Measurements from ENCODE around the gene FUS. TPM values are rescaled to one million over a fixed set of nuclear protein-coding genes. Genes with fewer than 3 reads are reported as not detected.

The FUS gene
- polyA plus RNA-seq, 1 donor (not counting 4 experiments of a cell fraction or from before 2014, with no cell fraction given) = 199 TPM

DNA sequence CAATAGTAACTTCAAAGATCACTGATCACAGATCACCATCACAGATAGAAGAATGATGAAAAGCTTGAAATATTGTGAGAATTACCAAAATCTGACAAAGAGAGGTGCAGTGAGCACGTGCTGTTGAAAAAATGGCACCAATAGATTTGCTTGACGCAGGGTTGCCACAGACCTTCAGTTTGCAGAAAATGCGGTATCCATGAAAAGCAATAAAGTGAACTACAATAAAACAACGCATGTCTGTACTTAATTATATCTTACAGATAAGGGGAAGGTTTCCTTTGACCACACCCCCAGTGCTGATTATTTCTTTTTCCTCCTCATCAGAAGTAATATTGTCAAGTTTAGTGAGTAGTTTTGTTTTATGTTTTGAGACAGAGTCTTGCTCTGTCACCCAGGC is 58.1 kb downstream of the FUS start:
- Histone ChIP-seq H3K9me3 (ENCODE audit: control insufficient read depth, low read depth, low read length) (no peaks in the 10 kb centered on the region), H2AFZ (ENCODE audit: control insufficient read depth, low read length) (no peak overlapping the region), H3K27me3 (ENCODE audit: control insufficient read depth, extremely low read depth, insufficient read depth, low read length) (peaks cover 4% of the 10 kb centered on the region), H3K4me2 (ENCODE audit: control insufficient read depth, extremely low read depth, insufficient read depth, low read depth, low read length) (no peak overlapping the region), H3K4me1 (ENCODE audit: control insufficient read depth, extremely low read depth, insufficient read depth, low read length) (no peaks in the 10 kb centered on the region), H3K79me2 (ENCODE audit: control insufficient read depth, insufficient read depth, low read length) (no peaks in the 10 kb centered on the region), H3K4me3 (ENCODE audit: control insufficient read depth in 2 of 3, extremely low read depth in 1 of 3, insufficient read depth in 2 of 3, low read depth in 1 of 3, low read length in 3 of 3) (no peak overlapping the region), H3K9me1 (ENCODE audit: control insufficient read depth, extremely low read depth, insufficient read depth, low read length) (no peaks in the 10 kb centered on the region), H3K36me3 (ENCODE audit: control insufficient read depth in 2 of 2, extremely low read depth in 1 of 2, insufficient read depth in 2 of 2, low read length in 2 of 2) (no peaks in the 10 kb centered on the region), H3K27ac (ENCODE audit: control insufficient read depth, insufficient read depth, low read length) (no peak overlapping the region), H4K20me1 (ENCODE audit: control insufficient read depth, extremely low read depth, insufficient read depth, low read length) (no peaks in the 10 kb centered on the region), H3K9ac (ENCODE audit: control insufficient read depth, extremely low read depth, insufficient read depth, low read length) (no peak overlapping the region)
- DNase-seq (ENCODE audit: low read depth, low spot score) (no peak), FAIRE-seq (no peak)
- dilution Hi-C loops (cut with MboI; ENCODE audit: extremely low pct_ligation_motif_present, low sequenced_read_pairs) = no loop called here
- TF ChIP-seq EZH2 (IDR thresholded peaks at IDR 0.05; ENCODE audit: low read length) = no peak
- TF ChIP-seq, protein P1, sequence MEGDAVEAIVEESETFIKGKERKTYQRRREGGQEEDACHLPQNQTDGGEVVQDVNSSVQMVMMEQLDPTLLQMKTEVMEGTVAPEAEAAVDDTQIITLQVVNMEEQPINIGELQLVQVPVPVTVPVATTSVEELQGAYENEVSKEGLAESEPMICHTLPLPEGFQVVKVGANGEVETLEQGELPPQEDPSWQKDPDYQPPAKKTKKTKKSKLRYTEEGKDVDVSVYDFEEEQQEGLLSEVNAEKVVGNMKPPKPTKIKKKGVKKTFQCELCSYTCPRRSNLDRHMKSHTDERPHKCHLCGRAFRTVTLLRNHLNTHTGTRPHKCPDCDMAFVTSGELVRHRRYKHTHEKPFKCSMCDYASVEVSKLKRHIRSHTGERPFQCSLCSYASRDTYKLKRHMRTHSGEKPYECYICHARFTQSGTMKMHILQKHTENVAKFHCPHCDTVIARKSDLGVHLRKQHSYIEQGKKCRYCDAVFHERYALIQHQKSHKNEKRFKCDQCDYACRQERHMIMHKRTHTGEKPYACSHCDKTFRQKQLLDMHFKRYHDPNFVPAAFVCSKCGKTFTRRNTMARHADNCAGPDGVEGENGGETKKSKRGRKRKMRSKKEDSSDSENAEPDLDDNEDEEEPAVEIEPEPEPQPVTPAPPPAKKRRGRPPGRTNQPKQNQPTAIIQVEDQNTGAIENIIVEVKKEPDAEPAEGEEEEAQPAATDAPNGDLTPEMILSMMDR (optimal IDR thresholded peaks at IDR 0.05 in 1 of 3, IDR thresholded peaks at IDR 0.05 in 1 of 3, conservative IDR thresholded peaks at IDR 0.05 in 1 of 3; ENCODE audit: extremely low read depth in 1 of 3, insufficient read depth in 2 of 3, low read length in 3 of 3) = no peak

Small RNA genes within 50 kb of the gene (small RNA-seq; reads per million reads assigned to genes)
- 0 reads per million in 3 experiments for gene AC009088.4 (ENCODE audit: insufficient read length in 3 of 3, low read depth in 3 of 3, low replicate concordance in 1 of 3)
- 0 to 0.07 (median 0) reads per million in 3 experiments for gene NDUFA3P6 (ENCODE audit: insufficient read length in 3 of 3, low read depth in 3 of 3, low replicate concordance in 1 of 3)

Other genes with a start within 250 kb of the FUS start
- gene ORAI3, start 231.1 kb upstream of the FUS start, polyA plus RNA-seq = 8.1 to 12.7 TPM (median 10.8 TPM) in 3 replicates
- gene SETD1A, start 222.4 kb upstream of the FUS start, polyA plus RNA-seq = 0.94 to 3.7 TPM (median 1.1 TPM) in 3 replicates
- gene HSD3B7, start 194.9 kb upstream of the FUS start, polyA plus RNA-seq = 2.0 to 3.5 TPM (median 2.4 TPM) in 3 replicates
- gene STX1B, start 169.5 kb upstream of the FUS start, polyA plus RNA-seq = 0.34 to 0.55 TPM (median 0.50 TPM) in 3 replicates
- gene STX4, start 146.6 kb upstream of the FUS start, polyA plus RNA-seq = 43.6 to 51.1 TPM (median 48.3 TPM) in 3 replicates
- 5.5 to 9.4 TPM (median 8.3 TPM) in 3 replicates for gene ZNF668, start 105.9 kb upstream of the FUS start, polyA plus RNA-seq
- 2.5 to 4.3 TPM (median 2.7 TPM) in 3 replicates for gene ZNF646, start 105.7 kb upstream of the FUS start, polyA plus RNA-seq
- gene PRSS53, start 91.2 kb upstream of the FUS start, polyA plus RNA-seq = 0.50 to 1.2 TPM (median 0.97 TPM) in 3 replicates
- 73.6 to 118 TPM (median 96.1 TPM) in 3 replicates for gene VKORC1, start 85.3 kb upstream of the FUS start, polyA plus RNA-seq
- 17.2 to 35.7 TPM (median 19.9 TPM) in 3 replicates for gene BCKDK, start 71.8 kb upstream of the FUS start, polyA plus RNA-seq
- gene KAT8, start 62.5 kb upstream of the FUS start, polyA plus RNA-seq = 25.9 to 26.4 TPM (median 26.1 TPM) in 3 replicates
- gene PRSS8, start 44.4 kb upstream of the FUS start, polyA plus RNA-seq = 31.2 to 65.3 TPM (median 46.4 TPM) in 3 replicates
- gene PRSS36, start 30.1 kb upstream of the FUS start, polyA plus RNA-seq = 0.08 to 0.95 TPM (median 0.43 TPM) in 3 replicates
- gene PYCARD, start 22.6 kb downstream of the FUS start, polyA plus RNA-seq = 46.4 to 84.9 TPM (median 58.1 TPM) in 3 replicates
- under 0.01 TPM in 1 of 3 replicates, not detected in the others for gene TRIM72, start 34.0 kb downstream of the FUS start, polyA plus RNA-seq
- not detected in 3 replicates for gene PYDC1, start 37.0 kb downstream of the FUS start, polyA plus RNA-seq
- gene ITGAM, start 79.8 kb downstream of the FUS start, polyA plus RNA-seq = 0.11 to 0.30 TPM (median 0.13 TPM) in 3 replicates
- gene ITGAX, start 175.0 kb downstream of the FUS start, polyA plus RNA-seq = 0.03 to 0.11 TPM (median 0.04 TPM) in 3 replicates
- gene ITGAD, start 213.2 kb downstream of the FUS start, polyA plus RNA-seq = not detected in 3 replicates
- gene COX6A2, start 248.2 kb downstream of the FUS start, polyA plus RNA-seq = not detected in 3 replicates